ENCODE data around the gene KDSR. TPM values are rescaled to one million over a fixed set of nuclear protein-coding genes. Genes with fewer than 3 reads are reported as not detected.

Gene KDSR
- total and polyA plus RNA-seq, 2 of the 13 experiments (the other 11 are each of a cell fraction or from before 2014, with no cell fraction given): 10.4 to 20.9 TPM

DNA sequence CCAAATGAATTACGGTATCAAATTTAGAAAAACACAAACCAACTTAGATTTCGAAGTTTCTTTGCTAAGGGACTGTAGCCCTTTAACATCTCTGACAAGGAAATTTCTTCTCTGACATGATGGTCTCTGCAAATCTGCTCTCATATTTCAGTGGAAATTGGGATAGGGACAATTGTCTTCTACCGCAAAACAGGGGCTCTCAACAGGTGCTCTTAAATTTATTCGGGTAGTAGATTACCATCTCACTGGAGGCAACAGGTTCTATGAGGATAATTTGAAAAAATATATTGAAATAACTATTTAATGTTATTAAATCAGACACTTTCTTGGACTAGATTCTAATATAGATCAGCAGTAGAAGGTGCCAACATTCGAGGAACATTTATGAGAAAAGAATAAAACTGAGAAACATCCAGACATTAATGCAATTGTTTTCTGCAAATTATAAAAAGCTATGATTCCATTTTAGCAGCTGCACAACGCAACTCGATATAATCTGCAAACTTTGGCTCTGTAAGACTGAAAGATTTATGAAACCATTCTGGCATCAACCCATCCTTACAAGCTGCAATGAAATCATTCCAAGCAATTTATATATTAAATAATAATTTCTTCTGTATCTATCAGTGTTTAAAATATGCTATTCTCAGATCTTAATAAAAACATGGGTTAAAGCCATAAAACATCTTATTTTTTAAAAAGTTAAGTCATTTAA is 37.4 kb downstream of the KDSR start:
- Histone ChIP-seq H3K4me3 (replicated peaks in 1 of 3; ENCODE audit: insufficient read depth in 1 of 3, low read depth in 2 of 3, low read length in 3 of 3) (no peak overlapping the region), H2AFZ (ENCODE audit: low read length) (no peak overlapping the region), H3K27ac (ENCODE audit: extremely low read length, insufficient read depth, low read length) (no peak overlapping the region), H3K9me3 (ENCODE audit: low read length) (no peaks in the 10 kb centered on the region), H4K20me1 (ENCODE audit: insufficient read depth, low read length) (no peaks in the 10 kb centered on the region), H3K4me2 (ENCODE audit: low read depth, low read length) (no peak overlapping the region), H3K36me3 (replicated peaks in 1 of 2; ENCODE audit: control insufficient read depth in 1 of 2, insufficient read depth in 2 of 2, low read length in 2 of 2) (peaks cover 15 to 26% of the 10 kb centered on the region in 2 experiments; a peak in 4 of 5 replicates), H3K9ac (ENCODE audit: insufficient read depth, low read depth, low read length) (no peak overlapping the region), H3K27me3 (ENCODE audit: control insufficient read depth in 1 of 2, insufficient read depth in 2 of 2, low read length in 2 of 2) (no peaks in the 10 kb centered on the region), H3K4me1 (ENCODE audit: insufficient read depth, low read length) (no peaks in the 10 kb centered on the region), H3K79me2 (ENCODE audit: insufficient read depth, low read length) (no peaks in the 10 kb centered on the region)
- FAIRE-seq (no peak), ATAC-seq (no peak), DNase-seq (ENCODE audit: low spot score) (no peak)
- ChIA-PET POLR2A (no interaction called here), CTCF (ENCODE audit: low intra/inter-chr PET ratio, low total read pairs) (no interaction called here)
- TSS peak; percentile 15 for BruUV-seq (replicated peaks)
- 97% methylated on average over 7 of the region's 7 CpGs for WGBS (ENCODE audit: low lambda C conversion rate)
- in situ Hi-C loops (cut with HindIII; ENCODE audit: extremely low pct_ligation_motif_present, low pct_unique_long_range_greater_than_20kb) (no loop called here), intact Hi-C loops (cut with micrococcal nuclease; ENCODE audit: unreplicated experiment) (no loop called here)
- TF ChIP-seq MTF2 (CRISPR knock-in tag; IDR thresholded peaks at IDR 0.05; ENCODE audit: borderline replicate concordance) (no peak), SMAD9 (CRISPR knock-in tag; IDR thresholded peaks at IDR 0.05) (no peak), NR3C1 (CRISPR knock-in tag; IDR thresholded peaks at IDR 0.05) (no peak), NFE2L2 (IDR thresholded peaks at IDR 0.05; ENCODE audit: low read length) (no peak), SRF (IDR thresholded peaks at IDR 0.05; ENCODE audit: low read depth, low read length) (no peak), NFIC (IDR thresholded peaks at IDR 0.05; ENCODE audit: low read length) (no peak), IKZF4 (CRISPR knock-in tag; IDR thresholded peaks at IDR 0.05; ENCODE audit: borderline replicate concordance, low read depth, not compliant biosample characterization) (no peak), ZNF761 (CRISPR knock-in tag; conservative IDR thresholded peaks at IDR 0.05) (no peak), NR2F6 (IDR thresholded peaks at IDR 0.05) (no peak), NR2F6 (CRISPR knock-in tag; IDR thresholded peaks at IDR 0.05) (no peak), KAT7 (CRISPR knock-in tag; IDR thresholded peaks at IDR 0.05; ENCODE audit: borderline replicate concordance) (no peak), ZBTB38 (CRISPR knock-in tag; IDR thresholded peaks at IDR 0.05) (no peak), ZNF639 (CRISPR knock-in tag; conservative IDR thresholded peaks at IDR 0.05) (no peak), ZBTB20 (CRISPR knock-in tag; IDR thresholded peaks at IDR 0.05; ENCODE audit: borderline replicate concordance, low read depth) (no peak), ZNF75D (CRISPR knock-in tag; IDR thresholded peaks at IDR 0.05; ENCODE audit: borderline replicate concordance) (no peak), FOXA3 (CRISPR knock-in tag; IDR thresholded peaks at IDR 0.05) (no peak), ZNF792 (CRISPR knock-in tag; IDR thresholded peaks at IDR 0.05) (no peak), KLF13 (CRISPR knock-in tag; IDR thresholded peaks at IDR 0.05) (no peak), GPN1 (CRISPR knock-in tag; IDR thresholded peaks at IDR 0.05; ENCODE audit: borderline replicate concordance) (no peak), ZNF709 (CRISPR knock-in tag; IDR thresholded peaks at IDR 0.05) (no peak)
- TF ChIP-seq, protein P1, sequence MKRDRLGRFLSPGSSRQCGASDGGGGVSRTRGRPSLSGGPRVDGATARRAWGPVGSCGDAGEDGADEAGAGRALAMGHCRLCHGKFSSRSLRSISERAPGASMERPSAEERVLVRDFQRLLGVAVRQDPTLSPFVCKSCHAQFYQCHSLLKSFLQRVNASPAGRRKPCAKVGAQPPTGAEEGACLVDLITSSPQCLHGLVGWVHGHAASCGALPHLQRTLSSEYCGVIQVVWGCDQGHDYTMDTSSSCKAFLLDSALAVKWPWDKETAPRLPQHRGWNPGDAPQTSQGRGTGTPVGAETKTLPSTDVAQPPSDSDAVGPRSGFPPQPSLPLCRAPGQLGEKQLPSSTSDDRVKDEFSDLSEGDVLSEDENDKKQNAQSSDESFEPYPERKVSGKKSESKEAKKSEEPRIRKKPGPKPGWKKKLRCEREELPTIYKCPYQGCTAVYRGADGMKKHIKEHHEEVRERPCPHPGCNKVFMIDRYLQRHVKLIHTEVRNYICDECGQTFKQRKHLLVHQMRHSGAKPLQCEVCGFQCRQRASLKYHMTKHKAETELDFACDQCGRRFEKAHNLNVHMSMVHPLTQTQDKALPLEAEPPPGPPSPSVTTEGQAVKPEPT (CRISPR knock-in tag; IDR thresholded peaks at IDR 0.05; ENCODE audit: low read depth): no peak

Data from HepG2 (cell line).